Breast epithelium (tissue), 3 donors: ENCODE measurements around the gene IGSF22.

Source experiments
- CTCF ChIP-seq, 3 donors: fragments of 450-650 bp; IDR thresholded peaks; one replicate each; pipeline ENCODE4 v1.5.1; 2016 to 2017; ENCODE audit warnings: antibody characterized with exemption in 3 of 3, mild to moderate bottlenecking in 3 of 3, moderate library complexity in 3 of 3
- POLR2AphosphoS5 ChIP-seq, 3 donors: sonication (generic); formaldehyde crosslinking; IDR thresholded peaks; one replicate each; pipeline ENCODE4 v1.6.1; 2017; ENCODE audit warnings: antibody characterized with exemption in 3 of 3

GRCh38 chr11:18730020-18730419 lies 4.0 kb upstream of the IGSF22 start:
- TF ChIP-seq CTCF (IDR thresholded peaks at IDR 0.05), result no peak
- no peak for TF ChIP-seq POLR2AphosphoS5 (IDR thresholded peaks at IDR 0.05)
